OCI-LY3 (cell line): ENCODE results near the gene METAP2.
A peak's percentile ranks its signal among the peaks of the same experiment; 100 is the strongest.

Experiments
- H2AFZ ChIP-seq: fragments of 200-600, 300-600 bp; shearing (Covaris generic); 2 replicates; pipeline ENCODE4 v1.6.0; 2014; ENCODE audit warnings: antibody characterized with exemption, low read depth, low read length
- H3K27ac ChIP-seq: fragments of 200-600, 300-600 bp; sonication (generic); 2 replicates; pipeline ENCODE4 v1.5.1; 2014; ENCODE audit warnings: mild to moderate bottlenecking, low read length, moderate library complexity, mixed read lengths
- H3K27me3 ChIP-seq: fragments of 200-600, 300-600 bp; sonication (generic); 2 replicates; pipeline ENCODE4 v1.6.1; 2014; ENCODE audit warnings: low read depth, low read length, mixed read lengths
- H3K36me3 ChIP-seq: fragments of 200-600, 300-600 bp; sonication (generic); replicated peaks from 2 replicates; pipeline ENCODE3; 2014; ENCODE audit warnings: low read depth, low read length, mixed read lengths
- H3K4me1 ChIP-seq: fragments of 300-600, 200-600 bp; sonication (generic); 2 replicates; pipeline ENCODE4 v1.6.1; 2014; ENCODE audit warnings: low read length, mixed read lengths
- H3K4me2 ChIP-seq: fragments of 200-600, 300-600 bp; sonication (generic); 2 replicates; pipeline ENCODE4 v1.6.1; 2014; ENCODE audit warnings: low read length, mixed read lengths
- H3K4me3 ChIP-seq: fragments of 300-600, 200-600 bp; sonication (generic); 2 replicates; pipeline ENCODE4 v1.5.1; 2014; ENCODE audit warnings: antibody characterized with exemption, mild to moderate bottlenecking, low read length, moderate library complexity
- H3K79me2 ChIP-seq: fragments of 300-600, 200-600 bp; shearing (Covaris generic); 2 replicates; pipeline ENCODE4 v1.6.1; 2014; ENCODE audit warnings: mild to moderate bottlenecking, low read length, mixed read lengths
- H3K9ac ChIP-seq: fragments of 300-600, 200-600 bp; shearing (Covaris generic); 2 replicates; pipeline ENCODE4 v1.6.0; 2014; ENCODE audit warnings: mild to moderate bottlenecking, low read length, moderate library complexity
- H3K9me3 ChIP-seq: fragments of 200-600, 300-600 bp; shearing (Covaris generic); 2 replicates; pipeline ENCODE4 v1.6.1; 2014; ENCODE audit warnings: low read length, mixed read lengths; ENCODE audit not compliant: insufficient read depth
- H4K20me1 ChIP-seq: fragments of 200-600, 300-600 bp; sonication (generic); 2 replicates; pipeline ENCODE4 v1.6.1; 2016; ENCODE audit warnings: low read length, mixed read lengths; ENCODE audit not compliant: insufficient read depth
- CTCF ChIP-seq: fragments of 200-600, 300-600 bp; sonication (generic); IDR thresholded peaks from 2 replicates; pipeline ENCODE4 v1.5.1; 2014; ENCODE audit warnings: antibody characterized with exemption, low read length, low read depth
- EZH2phosphoT487 ChIP-seq: fragments of 200-600 bp; shearing (Covaris generic); IDR thresholded peaks from 2 replicates; pipeline ENCODE4 v1.6.1; 2018; ENCODE audit warnings: antibody characterized with exemption, mixed run types, low read depth

Gene METAP2

GRCh38 chr12:95538656-95539055 lies 64.7 kb downstream of the METAP2 start:
- no peak overlapping the region for H3K9ac ChIP-seq
- H3K79me2 ChIP-seq = no peaks in the 10 kb centered on the region
- no peak overlapping the region for H2AFZ ChIP-seq
- H3K9me3 ChIP-seq = no peaks in the 10 kb centered on the region
- no peak overlapping the region for H3K4me2 ChIP-seq
- H3K4me1 ChIP-seq = peaks cover 10% of the 10 kb centered on the region
- H3K27ac ChIP-seq = no peak overlapping the region
- H4K20me1 ChIP-seq = no peaks in the 10 kb centered on the region
- 0 out of 2 replicates have a peak, but pooled peaks cover under 1% of the 10 kb centered on the region for H3K27me3 ChIP-seq
- no peaks in the 10 kb centered on the region for H3K36me3 ChIP-seq
- TF ChIP-seq EZH2phosphoT487 (no peak), CTCF (no peak)
- no peak overlapping the region for H3K4me3 ChIP-seq

- Histone ChIP-seq H2AFZ (no peak overlapping the region; the same call in 1 of the 2 replicates), H3K4me1 (peaks cover 10% of the 10 kb centered on the region), H3K79me2 (no peaks in the 10 kb centered on the region), H3K9me3 (no peaks in the 10 kb centered on the region), H4K20me1 (no peaks in the 10 kb centered on the region), H3K4me3 (peak overlapping the region; percentile 40), H3K36me3 (no peaks in the 10 kb centered on the region), H3K27me3 (no peaks in the 10 kb centered on the region), H3K9ac (no peak overlapping the region), H3K4me2 (peak overlapping the region; percentile 39), H3K27ac (no peak overlapping the region)
- no peak for TF ChIP-seq CTCF
- no peak for TF ChIP-seq EZH2phosphoT487
Observed at GRCh38 chr12:95541436-95541835, 67.5 kb downstream of the METAP2 start.

- Histone ChIP-seq H3K4me3 (no peak overlapping the region), H3K36me3 (no peaks in the 10 kb centered on the region), H3K27ac (no peak overlapping the region), H3K79me2 (no peaks in the 10 kb centered on the region), H3K27me3 (no peaks in the 10 kb centered on the region), H3K4me1 (peaks cover 10% of the 10 kb centered on the region), H3K4me2 (no peak overlapping the region), H4K20me1 (no peaks in the 10 kb centered on the region), H3K9ac (no peak overlapping the region), H2AFZ (no peak overlapping the region), H3K9me3 (no peaks in the 10 kb centered on the region)
- TF ChIP-seq EZH2phosphoT487 (no peak), CTCF (no peak)
Observed at GRCh38 chr12:95543305-95543704, 69.4 kb downstream of the METAP2 start.

- Histone ChIP-seq H3K36me3 (no peaks in the 10 kb centered on the region), H3K27me3 (no peaks in the 10 kb centered on the region), H2AFZ (no peak overlapping the region), H3K9ac (no peak overlapping the region), H4K20me1 (no peaks in the 10 kb centered on the region), H3K79me2 (no peaks in the 10 kb centered on the region), H3K4me1 (peaks cover 5% of the 10 kb centered on the region), H3K9me3 (peaks cover 7% of the 10 kb centered on the region), H3K4me2 (no peak overlapping the region), H3K4me3 (no peak overlapping the region), H3K27ac (no peak overlapping the region)
- TF ChIP-seq EZH2phosphoT487 (no peak), CTCF (no peak)
Observed at GRCh38 chr12:95544756-95545155, 70.8 kb downstream of the METAP2 start.
